ENCODE data around the gene KCND1. TPM values are rescaled to one million over a fixed set of nuclear protein-coding genes. Genes with fewer than 3 reads are reported as not detected.

The KCND1 gene
- total RNA-seq, 3 donors from 2014 or later = 0.71 to 1.1 (median 1.1) TPM

DNA sequence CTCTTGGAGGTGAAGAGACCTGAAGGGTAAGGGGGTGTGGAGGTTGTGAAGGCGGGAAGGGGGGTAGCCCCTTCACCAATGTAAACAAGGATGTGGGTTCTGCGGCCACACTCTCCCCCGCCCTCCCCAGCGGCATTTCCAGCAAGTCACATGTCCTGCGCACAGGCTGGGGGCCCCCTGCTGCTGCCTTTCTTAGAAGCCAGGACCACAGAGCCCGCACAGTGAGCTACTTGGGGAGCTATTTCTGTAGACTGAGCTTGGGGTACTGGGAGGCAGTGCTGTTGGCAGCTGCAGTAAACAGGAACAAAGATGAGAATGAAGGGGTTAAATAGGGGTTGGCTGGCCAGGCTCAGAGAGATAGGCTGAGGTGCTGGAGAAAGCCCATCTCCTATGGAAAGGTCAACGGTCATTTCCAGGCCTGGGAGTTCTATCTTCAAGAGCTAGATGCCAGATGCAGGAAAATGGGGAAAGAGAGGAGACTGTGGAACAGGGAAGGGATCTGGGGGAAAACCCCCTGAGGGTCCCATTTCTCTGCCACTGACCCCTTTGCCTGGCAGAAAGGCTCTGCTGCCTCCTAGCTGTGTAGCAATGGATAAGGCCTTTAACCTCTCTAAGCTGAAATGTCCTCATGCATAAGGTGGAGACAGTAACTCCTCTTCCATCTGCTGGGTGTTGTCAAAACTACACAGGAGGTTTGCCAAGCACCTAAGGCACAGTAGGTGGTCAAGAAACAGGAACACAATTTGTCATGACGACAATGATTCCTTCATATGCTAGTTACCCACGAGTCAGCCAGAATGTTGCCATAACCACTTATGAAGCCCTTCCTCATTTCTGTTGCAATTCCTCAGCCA, 34.4 kb downstream of the KCND1 start:
- DNase-seq = peak; percentile 85
- no peaks in the 10 kb centered on the region for H3K27me3 Mint-ChIP-seq (ENCODE audit: low read depth)
- H3K36me3 Mint-ChIP-seq (ENCODE audit: insufficient read depth) = peaks cover 28% of the 10 kb centered on the region
- H3K9me3 Mint-ChIP-seq = no peaks in the 10 kb centered on the region
- peak overlapping the region; percentile 82 for H3K4me3 Mint-ChIP-seq
- H3K4me1 Mint-ChIP-seq (ENCODE audit: low read depth) = peaks cover 85% of the 10 kb centered on the region
- peak; percentile 68 to 72 for ATAC-seq

DNA sequence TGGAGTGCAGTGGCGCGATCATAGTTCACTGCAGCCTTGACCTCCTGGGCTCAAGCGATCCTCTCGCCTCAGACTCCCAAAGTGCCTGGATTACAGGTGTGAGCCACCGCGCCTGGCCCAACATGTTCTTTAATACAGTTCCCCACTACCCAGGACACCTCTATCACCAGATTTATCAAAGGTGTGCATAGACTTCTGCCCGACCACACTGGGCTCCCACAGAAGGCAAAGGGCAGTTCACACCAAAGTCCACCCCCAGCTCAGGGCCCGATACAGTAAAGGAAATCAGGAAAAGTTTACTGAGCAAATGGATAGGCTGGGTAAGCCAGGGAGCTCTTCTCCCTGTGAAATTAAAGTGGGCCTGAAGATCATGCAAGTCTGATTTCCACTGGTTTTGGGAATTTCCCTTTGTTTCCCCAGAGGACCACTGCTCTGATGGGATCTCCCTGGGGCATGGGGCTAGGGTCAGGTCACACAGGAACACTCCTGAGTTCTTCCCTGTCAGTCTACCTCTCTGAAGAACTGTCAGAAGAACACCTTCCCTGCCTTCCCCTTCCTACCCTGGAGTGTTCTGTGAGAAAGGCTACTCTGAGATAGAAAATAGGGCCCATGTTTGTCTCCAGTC, 35.1 kb downstream of the KCND1 start:
- peaks cover 78% of the 10 kb centered on the region for H3K4me1 Mint-ChIP-seq (ENCODE audit: low read depth)
- peaks cover 24% of the 10 kb centered on the region for H3K36me3 Mint-ChIP-seq (ENCODE audit: insufficient read depth)
- no peaks in the 10 kb centered on the region for H3K9me3 Mint-ChIP-seq
- DNase-seq (no peak), ATAC-seq (no peak)
- no peaks in the 10 kb centered on the region for H3K27me3 Mint-ChIP-seq (ENCODE audit: low read depth)
- H3K4me3 Mint-ChIP-seq = peak overlapping the region; percentile 82

DNA sequence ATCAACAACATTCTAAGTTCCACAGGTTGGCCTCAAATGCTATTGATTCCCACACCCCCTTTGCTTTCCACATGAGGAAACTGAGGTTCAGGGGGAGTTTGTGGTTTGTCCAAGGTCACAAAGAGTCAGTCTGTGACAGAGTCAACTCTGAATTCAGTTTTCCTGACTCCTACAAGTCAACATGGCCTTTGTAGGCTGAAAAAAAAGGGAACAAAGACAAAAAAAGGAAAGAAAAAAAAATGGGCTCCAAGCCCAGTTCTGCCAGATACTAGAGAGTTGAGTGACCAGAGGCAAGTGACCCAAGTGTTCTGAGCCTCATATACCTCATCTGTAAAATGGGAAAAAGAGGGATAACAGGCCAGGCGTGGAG, 36.4 kb downstream of the KCND1 start:
- peak overlapping the region; percentile 21 for H3K4me3 Mint-ChIP-seq
- no peaks in the 10 kb centered on the region for H3K27me3 Mint-ChIP-seq (ENCODE audit: low read depth)
- peaks cover 71% of the 10 kb centered on the region for H3K4me1 Mint-ChIP-seq (ENCODE audit: low read depth)
- DNase-seq (no peak), ATAC-seq (no peak)
- H3K36me3 Mint-ChIP-seq (ENCODE audit: insufficient read depth) = peaks cover 23% of the 10 kb centered on the region
- no peaks in the 10 kb centered on the region for H3K9me3 Mint-ChIP-seq

DNA sequence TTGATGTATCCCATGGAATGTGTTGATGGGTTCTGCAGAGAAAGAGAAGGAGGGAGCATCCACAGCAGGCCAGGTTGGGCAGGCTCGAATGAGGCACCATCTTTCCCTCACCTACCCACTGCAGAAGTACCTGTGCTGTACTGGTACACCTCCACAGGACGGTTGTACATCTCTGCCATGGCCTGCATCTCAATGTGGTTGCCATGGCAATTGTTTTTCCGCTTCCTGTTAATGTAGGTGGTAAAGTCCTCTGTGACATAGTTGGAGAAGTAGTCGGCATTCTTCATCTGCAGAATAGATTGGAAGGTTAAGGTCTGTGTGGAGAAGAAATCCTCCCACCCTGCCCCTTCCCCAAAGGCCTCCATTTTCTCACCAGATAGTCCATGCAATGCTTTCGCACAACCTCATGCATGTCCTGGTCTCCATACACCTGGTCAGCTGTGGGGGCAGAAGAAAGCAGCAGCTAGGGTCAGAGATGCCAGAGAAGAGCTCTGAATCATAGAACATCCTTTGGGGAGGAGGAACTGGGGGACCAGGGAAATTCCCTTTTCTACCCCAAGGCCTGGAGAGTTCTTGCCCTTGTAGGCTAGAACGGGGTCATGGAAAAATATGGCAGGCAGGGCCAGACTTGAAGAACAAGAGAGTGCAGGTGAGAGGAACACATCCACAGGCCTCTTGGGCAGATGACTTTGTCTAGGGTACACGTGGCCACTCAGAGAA, 36.9 kb downstream of the KCND1 start:
- Mint-ChIP-seq H3K36me3 (ENCODE audit: insufficient read depth) (peaks cover 26% of the 10 kb centered on the region), H3K4me3 (no peak overlapping the region), H3K9me3 (no peaks in the 10 kb centered on the region), H3K4me1 (ENCODE audit: low read depth) (peaks cover 65% of the 10 kb centered on the region), H3K27me3 (ENCODE audit: low read depth) (no peaks in the 10 kb centered on the region)
- DNase-seq (no peak), ATAC-seq (no peak)

DNA sequence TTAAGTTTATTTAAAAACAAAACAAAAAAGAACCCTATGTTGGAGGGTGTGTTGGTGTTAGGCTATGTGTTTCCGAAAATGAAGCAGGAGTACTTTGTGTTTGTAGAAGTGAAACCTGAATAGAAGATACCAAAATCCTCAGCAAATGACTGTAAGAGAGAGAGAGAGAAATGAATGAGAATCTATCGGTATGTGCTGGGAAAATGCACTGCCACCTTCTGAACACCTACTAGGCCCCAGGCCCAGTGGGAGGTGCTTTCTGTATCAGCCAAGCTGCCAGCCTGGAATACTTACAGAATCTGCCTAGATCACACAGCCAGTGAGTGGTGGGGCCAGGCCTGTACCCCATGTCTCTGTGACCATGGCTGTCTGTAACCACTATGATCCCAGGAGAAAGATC, 37.9 kb downstream of the KCND1 start:
- Mint-ChIP-seq H3K27me3 (ENCODE audit: low read depth) (no peaks in the 10 kb centered on the region), H3K9me3 (no peaks in the 10 kb centered on the region), H3K4me3 (peak overlapping the region; percentile 48), H3K4me1 (ENCODE audit: low read depth) (peaks cover 56% of the 10 kb centered on the region), H3K36me3 (ENCODE audit: insufficient read depth) (peaks cover 26% of the 10 kb centered on the region)
- DNase-seq (no peak), ATAC-seq (peak; percentile 9 to 16)

DNA sequence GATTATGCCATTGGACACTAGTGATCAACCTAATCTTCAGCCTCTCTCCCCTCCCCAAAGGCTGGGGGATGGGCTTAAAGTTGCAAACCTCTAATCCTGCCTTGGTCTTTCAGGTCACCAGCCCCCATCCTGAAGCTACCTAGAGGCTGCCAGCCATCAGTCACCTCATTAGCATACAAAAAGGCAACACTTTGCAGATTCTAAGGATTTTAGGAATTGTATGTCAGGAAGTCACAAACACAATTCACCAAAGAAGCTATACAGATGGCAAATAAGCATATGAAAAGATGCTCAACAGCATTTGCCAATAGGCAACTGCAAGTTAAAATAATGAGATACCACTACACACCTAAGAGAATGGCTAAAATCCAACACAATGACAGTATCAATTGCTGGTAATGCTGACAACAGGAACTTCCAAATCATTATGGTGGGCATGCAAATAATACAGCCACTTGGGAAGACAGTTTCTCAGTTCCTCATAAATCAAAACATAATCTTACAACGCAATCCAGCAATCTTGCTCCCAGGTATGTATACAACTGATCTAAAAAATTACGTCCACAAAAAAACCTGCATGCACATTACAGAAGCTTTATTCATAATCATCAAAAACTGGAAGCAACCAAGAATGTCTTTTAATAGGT, 43.8 kb downstream of the KCND1 start:
- ATAC-seq (no peak), DNase-seq (no peak)
- Mint-ChIP-seq H3K27me3 (ENCODE audit: low read depth) (no peaks in the 10 kb centered on the region), H3K4me1 (ENCODE audit: low read depth) (peaks cover 23% of the 10 kb centered on the region), H3K4me3 (no peak overlapping the region), H3K9me3 (no peaks in the 10 kb centered on the region), H3K36me3 (ENCODE audit: insufficient read depth) (peaks cover 13% of the 10 kb centered on the region)

DNA sequence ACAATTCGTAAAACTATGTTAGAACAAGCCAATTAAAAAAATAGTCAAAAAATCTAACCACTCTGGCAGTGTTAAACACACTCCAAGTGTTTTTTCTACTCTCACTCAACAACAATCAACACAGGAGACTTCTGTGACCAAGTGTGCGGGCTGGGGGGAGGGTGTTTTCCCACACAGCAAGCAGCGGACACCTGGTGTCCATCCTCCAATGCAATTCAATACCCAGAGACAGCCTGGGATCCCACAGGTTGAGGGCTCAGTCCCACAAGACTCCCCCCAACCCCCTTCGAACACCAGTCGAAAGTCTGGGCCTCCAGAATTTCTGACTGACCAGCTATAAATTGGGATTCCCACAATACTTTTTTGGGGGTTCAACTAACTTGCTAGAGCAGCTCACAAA, 44.5 kb downstream of the KCND1 start:
- no peak for ATAC-seq
- H3K4me3 Mint-ChIP-seq = no peak overlapping the region
- H3K9me3 Mint-ChIP-seq = no peaks in the 10 kb centered on the region
- H3K27me3 Mint-ChIP-seq (ENCODE audit: low read depth) = no peaks in the 10 kb centered on the region
- H3K4me1 Mint-ChIP-seq (ENCODE audit: low read depth) = peaks cover 28% of the 10 kb centered on the region
- no peak for DNase-seq
- H3K36me3 Mint-ChIP-seq (ENCODE audit: insufficient read depth) = peaks cover 12% of the 10 kb centered on the region

DNA sequence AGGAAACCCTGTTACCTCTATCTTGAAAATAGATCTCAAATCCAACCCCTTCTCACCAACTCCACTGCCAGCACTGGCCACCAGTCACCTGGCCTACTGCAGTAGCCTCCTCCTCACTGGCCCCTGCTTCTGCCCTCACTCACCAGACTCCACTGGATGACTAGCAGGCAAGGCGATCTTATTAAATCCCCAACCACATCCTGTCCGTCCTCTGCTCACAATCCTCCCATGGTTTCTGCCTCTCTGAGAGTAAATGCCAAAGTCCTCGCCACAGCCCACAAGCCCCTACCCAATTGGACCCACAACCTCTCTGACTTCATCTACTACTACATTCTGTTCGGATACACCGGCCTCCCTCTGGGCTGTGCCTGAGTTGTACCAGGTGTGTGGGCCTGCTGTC, 47.4 kb downstream of the KCND1 start:
- no peaks in the 10 kb centered on the region for H3K9me3 Mint-ChIP-seq
- peaks cover 12% of the 10 kb centered on the region for H3K36me3 Mint-ChIP-seq (ENCODE audit: insufficient read depth)
- H3K4me3 Mint-ChIP-seq = no peak overlapping the region
- H3K27me3 Mint-ChIP-seq (ENCODE audit: low read depth) = no peaks in the 10 kb centered on the region
- peaks cover 52% of the 10 kb centered on the region for H3K4me1 Mint-ChIP-seq (ENCODE audit: low read depth)
- ATAC-seq = no peak
- no peak for DNase-seq

DNA sequence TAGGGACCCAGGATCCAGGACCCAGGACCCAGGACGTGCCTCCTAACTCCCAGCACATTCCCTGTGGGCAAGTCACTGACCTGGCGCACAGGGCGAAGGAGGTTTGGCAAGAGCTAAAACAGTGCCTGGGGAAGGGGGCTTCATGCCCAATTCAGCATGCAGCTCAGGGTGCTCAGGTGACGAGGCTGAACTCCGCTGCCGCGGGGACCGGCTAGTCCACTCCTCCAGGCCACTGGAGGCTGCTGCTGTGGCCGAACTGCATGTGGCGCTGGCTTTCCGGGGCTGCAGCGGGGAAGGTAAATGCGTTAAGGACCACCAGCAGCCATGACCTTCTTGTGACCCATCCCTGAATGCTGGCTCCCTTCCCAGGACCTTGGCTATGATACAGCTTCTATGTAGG, 47.9 kb downstream of the KCND1 start:
- Mint-ChIP-seq H3K4me1 (ENCODE audit: low read depth) (peaks cover 52% of the 10 kb centered on the region), H3K4me3 (no peak overlapping the region)

DNA sequence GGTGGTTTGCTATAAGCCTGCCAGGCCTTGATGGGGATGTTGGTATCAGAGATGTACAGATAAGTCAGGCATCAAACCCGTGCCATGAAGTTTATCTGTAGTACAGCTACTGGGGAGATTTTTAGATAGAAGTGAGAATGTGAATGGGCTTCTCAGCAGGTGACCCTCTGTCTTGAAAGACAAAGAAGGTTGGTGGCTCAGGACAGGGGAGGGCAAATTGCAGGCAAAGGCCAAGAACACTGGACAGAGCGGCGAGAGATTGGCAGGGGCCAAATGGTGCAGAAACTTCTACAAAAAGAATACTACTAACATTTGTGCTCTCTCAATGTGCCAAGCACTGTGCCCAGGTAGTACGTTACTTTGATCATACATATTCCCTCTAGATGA, 50.9 kb downstream of the KCND1 start:
- no peak for ATAC-seq
- DNase-seq = no peak
- H3K4me1 Mint-ChIP-seq (ENCODE audit: low read depth) = peaks cover 48% of the 10 kb centered on the region
- H3K4me3 Mint-ChIP-seq = peak overlapping the region; percentile 91
- H3K36me3 Mint-ChIP-seq (ENCODE audit: insufficient read depth) = peaks cover 21% of the 10 kb centered on the region
- H3K9me3 Mint-ChIP-seq = no peaks in the 10 kb centered on the region
- H3K27me3 Mint-ChIP-seq (ENCODE audit: low read depth) = no peaks in the 10 kb centered on the region

More for the DNA sequence above, 47.9 kb downstream of the KCND1 start:
- H3K27me3 Mint-ChIP-seq (ENCODE audit: low read depth) = no peaks in the 10 kb centered on the region
- no peak for DNase-seq
- H3K9me3 Mint-ChIP-seq = no peaks in the 10 kb centered on the region
- peaks cover 12% of the 10 kb centered on the region for H3K36me3 Mint-ChIP-seq (ENCODE audit: insufficient read depth)
- no peak for ATAC-seq

DNA sequence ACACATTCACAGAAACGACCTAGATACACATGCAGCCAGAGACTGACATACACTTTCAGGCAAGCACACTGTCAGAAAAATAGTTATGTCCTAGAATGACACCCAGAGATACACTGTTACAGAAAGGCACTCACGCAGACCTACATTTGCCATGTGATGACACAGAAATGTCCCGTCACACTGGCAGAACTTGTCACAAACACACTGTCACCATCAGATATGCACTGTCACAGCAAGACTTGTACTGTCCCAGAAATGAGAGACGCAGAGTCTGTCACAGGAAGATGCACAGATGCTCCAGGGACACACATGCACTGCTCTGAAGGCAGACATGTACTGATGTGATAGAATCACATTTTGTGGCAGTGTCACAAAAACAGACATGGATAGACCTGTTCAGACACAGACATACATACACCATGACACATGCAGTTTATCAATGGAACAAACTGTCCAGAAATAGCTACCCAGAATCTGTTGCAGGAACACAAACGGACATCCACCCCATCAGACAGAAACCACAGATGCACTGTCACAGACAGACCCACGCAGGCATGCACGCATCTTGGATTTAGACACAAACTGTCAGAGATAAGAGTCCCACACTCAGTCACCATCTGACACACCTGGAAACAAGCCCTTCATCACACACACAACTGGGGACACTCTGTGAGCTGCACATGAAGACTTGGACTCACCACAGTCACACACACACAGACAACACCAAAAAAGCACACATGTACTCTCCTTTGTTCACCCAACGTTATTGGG, 51.5 kb downstream of the KCND1 start:
- Mint-ChIP-seq H3K27me3 (ENCODE audit: low read depth) (no peaks in the 10 kb centered on the region), H3K4me1 (ENCODE audit: low read depth) (peaks cover 48% of the 10 kb centered on the region), H3K36me3 (ENCODE audit: insufficient read depth) (peaks cover 21% of the 10 kb centered on the region), H3K9me3 (no peaks in the 10 kb centered on the region), H3K4me3 (peak overlapping the region; percentile 91)
- ATAC-seq (peak; percentile 16 to 26), DNase-seq (no peak)

DNA sequence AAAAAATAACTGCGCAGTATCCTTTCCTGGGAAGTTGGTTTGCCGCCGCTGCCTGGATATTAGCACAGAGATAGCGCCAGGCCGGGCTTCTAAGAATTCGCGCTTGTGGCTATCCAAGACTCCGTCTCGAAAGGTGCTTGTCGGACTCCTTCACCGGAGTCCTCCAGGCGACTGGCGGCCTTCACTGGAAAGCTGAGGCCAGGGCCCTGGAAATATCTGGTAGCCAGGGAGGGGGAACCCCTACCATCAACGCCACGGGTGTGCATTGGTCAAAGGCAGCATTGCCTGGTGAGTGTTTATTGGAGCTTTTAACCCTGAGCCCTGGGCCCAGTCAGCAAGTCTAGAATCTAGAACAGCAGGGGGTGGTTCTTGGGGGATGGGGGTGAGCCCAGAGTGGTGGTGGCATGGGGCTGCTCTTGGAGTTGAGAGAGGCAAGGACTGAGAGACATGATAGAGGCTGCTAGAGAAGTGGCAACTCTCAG, 52.2 kb downstream of the KCND1 start:
- Mint-ChIP-seq H3K27me3 (ENCODE audit: low read depth) (no peaks in the 10 kb centered on the region), H3K4me3 (peak overlapping the region; percentile 91), H3K4me1 (ENCODE audit: low read depth) (peaks cover 53% of the 10 kb centered on the region), H3K36me3 (ENCODE audit: insufficient read depth) (peaks cover 24% of the 10 kb centered on the region), H3K9me3 (no peaks in the 10 kb centered on the region)
- ATAC-seq = peak; percentile 23 to 41
- DNase-seq = no peak

DNA sequence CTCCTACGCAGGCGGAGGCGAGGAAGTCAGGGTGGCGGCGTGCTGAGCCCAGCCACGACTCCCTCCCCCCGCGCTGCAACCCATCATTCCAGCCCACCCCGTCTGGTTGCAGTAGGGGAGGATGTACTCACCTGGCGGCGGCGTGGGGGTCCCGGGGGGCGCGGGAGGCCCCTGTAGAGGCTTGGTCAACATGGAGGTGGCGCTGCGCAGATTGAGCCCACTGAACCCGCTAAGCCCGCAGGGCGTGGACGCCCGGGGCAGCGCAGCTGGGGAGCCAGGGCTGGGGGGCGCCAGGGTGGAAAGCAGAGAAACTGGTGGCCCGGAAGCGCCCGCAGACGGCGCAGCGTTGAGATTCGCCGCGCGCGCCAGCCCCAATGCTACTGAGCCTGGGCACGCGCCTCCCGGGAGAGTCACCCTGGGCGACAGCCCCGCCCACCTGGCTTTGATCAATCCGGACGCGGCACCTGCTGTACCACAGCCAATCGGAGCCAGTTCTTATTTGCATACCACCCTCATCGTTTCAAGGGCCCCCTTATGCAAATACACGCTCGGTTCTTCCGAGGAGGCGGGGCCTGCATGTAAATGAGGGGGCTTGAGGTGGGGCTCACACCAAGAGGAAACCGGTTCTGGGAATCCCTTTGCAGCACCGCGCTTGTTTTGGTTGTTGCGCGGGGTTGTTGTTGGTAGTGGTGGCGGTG, 52.9 kb downstream of the KCND1 start, which contains the start of gene PIM2:
Gene PIM2, minus strand, starts transcription at position 382 of the 698 bp plus-strand sequence. Its CDS starts 190 bp downstream, at position 192.
- peaks cover 53% of the 10 kb centered on the region for H3K4me1 Mint-ChIP-seq (ENCODE audit: low read depth)
- no peaks in the 10 kb centered on the region for H3K27me3 Mint-ChIP-seq (ENCODE audit: low read depth)
- H3K9me3 Mint-ChIP-seq = no peaks in the 10 kb centered on the region
- peak within 1 kb of the TSS; percentile 91 for H3K4me3 Mint-ChIP-seq
- H3K36me3 Mint-ChIP-seq (ENCODE audit: insufficient read depth) = peaks cover 26% of the 10 kb centered on the region
- DNase-seq (peak; percentile 89), ATAC-seq (peak; percentile 66 to 74)

Data from activated T-cell treated with anti-CD3 and anti-CD28 coated beads, Interleukin-2, amount 50 U/mL, for 4 hours (primary cell).